Right lobe of liver (tissue), 4 donors: Measurements from ENCODE around the gene BUD31.

Experiments
- POLR2A ChIP-seq: fragments of 450-650 bp; IDR thresholded peaks from one replicate; pipeline ENCODE4 v1.6.1; 2017; ENCODE audit warnings: antibody characterized with exemption, mild to moderate bottlenecking
- TF ChIP-seq, protein P1 (sequence below), 4 donors: fragments of 200-600 bp in 3 of 4; fragments of 450-650 bp in 1 of 4; IDR thresholded peaks; one replicate each; pipeline versions ENCODE4 v1.5.1 to v1.8.0; 2016 to 2022; ENCODE audit warnings: antibody characterized with exemption in 4 of 4, mild to moderate bottlenecking in 2 of 4
- donor health status: DM: no; HTN: no; CAD: no.
- donor health status: DM: no; HTN: no; CAD: no.
- donor health status: DM: no; HTN: yes; CAD: no.

GRCh38 chr7:99390941-99391602 lies 17.7 kb upstream of the BUD31 start:
- TF ChIP-seq, protein P1, sequence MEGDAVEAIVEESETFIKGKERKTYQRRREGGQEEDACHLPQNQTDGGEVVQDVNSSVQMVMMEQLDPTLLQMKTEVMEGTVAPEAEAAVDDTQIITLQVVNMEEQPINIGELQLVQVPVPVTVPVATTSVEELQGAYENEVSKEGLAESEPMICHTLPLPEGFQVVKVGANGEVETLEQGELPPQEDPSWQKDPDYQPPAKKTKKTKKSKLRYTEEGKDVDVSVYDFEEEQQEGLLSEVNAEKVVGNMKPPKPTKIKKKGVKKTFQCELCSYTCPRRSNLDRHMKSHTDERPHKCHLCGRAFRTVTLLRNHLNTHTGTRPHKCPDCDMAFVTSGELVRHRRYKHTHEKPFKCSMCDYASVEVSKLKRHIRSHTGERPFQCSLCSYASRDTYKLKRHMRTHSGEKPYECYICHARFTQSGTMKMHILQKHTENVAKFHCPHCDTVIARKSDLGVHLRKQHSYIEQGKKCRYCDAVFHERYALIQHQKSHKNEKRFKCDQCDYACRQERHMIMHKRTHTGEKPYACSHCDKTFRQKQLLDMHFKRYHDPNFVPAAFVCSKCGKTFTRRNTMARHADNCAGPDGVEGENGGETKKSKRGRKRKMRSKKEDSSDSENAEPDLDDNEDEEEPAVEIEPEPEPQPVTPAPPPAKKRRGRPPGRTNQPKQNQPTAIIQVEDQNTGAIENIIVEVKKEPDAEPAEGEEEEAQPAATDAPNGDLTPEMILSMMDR (IDR thresholded peaks at IDR 0.05), result no peak
- no peak for TF ChIP-seq POLR2A
